ENCODE data around the gene SORCS2. TPM values are rescaled to one million over a fixed set of nuclear protein-coding genes. Genes with fewer than 3 reads are reported as not detected.

The SORCS2 gene
- total RNA-seq, 1 experiment from 2014 or later, result 0.15 TPM

GRCh38 chr4:7324651-7325121, 132.3 kb downstream of the SORCS2 start:
- no TSS peak for BruUV-seq (replicated peaks)
- Histone ChIP-seq H3K9me3 (ENCODE audit: control insufficient read depth, insufficient read depth, low read depth, low read length) (no peaks in the 10 kb centered on the region), H3K4me1 (ENCODE audit: control insufficient read depth, insufficient read depth, low read length) (peaks cover 4% of the 10 kb centered on the region; the same call in 1 of the 2 replicates), H3K27ac (ENCODE audit: low read length) (no peak overlapping the region), H3K36me3 (ENCODE audit: control insufficient read depth, insufficient read depth, low read length) (no peaks in the 10 kb centered on the region), H3K27me3 (ENCODE audit: control insufficient read depth, insufficient read depth, low read length) (no peaks in the 10 kb centered on the region), H3K4me3 (ENCODE audit: low read depth in 2 of 2, low read length in 2 of 2) (no peak overlapping the region)
- ATAC-seq (no peak), DNase-seq (ENCODE audit: low read depth, low spot score) (no peak)
- POLR2A ChIA-PET, result no interaction called here
- TF ChIP-seq CTCF (IDR thresholded peaks at IDR 0.05), result no peak
- TF ChIP-seq REST (IDR thresholded peaks at IDR 0.05; ENCODE audit: insufficient read depth in 1 of 2, low read depth in 2 of 2, low read length in 1 of 2), result no peak
- TF ChIP-seq TCF7L2 (IDR thresholded peaks at IDR 0.05; ENCODE audit: low read depth, low read length), result no peak
- intact Hi-C loops (cut with micrococcal nuclease; ENCODE audit: unreplicated experiment) (no loop called here), in situ Hi-C loops (cut with HindIII; ENCODE audit: low pct_unique_long_range_greater_than_20kb, low sequenced_read_pairs) (no loop called here)
- CTCF ChIA-PET, result no interaction called here

GRCh38 chr4:7325541-7325940, 133.2 kb downstream of the SORCS2 start:
- CTCF ChIA-PET, result no interaction called here

More at GRCh38 chr4:7325541-7325940, 133.2 kb downstream of the SORCS2 start:
- no peak for DNase-seq (ENCODE audit: low read depth, low spot score)
- H3K27me3 ChIP-seq (ENCODE audit: control insufficient read depth, insufficient read depth, low read length), result no peaks in the 10 kb centered on the region
- H3K4me3 ChIP-seq (ENCODE audit: low read depth in 2 of 2, low read length in 2 of 2), result no peak overlapping the region
- in situ Hi-C loops (cut with HindIII; ENCODE audit: low pct_unique_long_range_greater_than_20kb, low sequenced_read_pairs) (no loop called here), intact Hi-C loops (cut with micrococcal nuclease; ENCODE audit: unreplicated experiment) (no loop called here)
- no peaks in the 10 kb centered on the region for H3K9me3 ChIP-seq (ENCODE audit: control insufficient read depth, insufficient read depth, low read depth, low read length)
- BruUV-seq (replicated peaks), result no TSS peak
- no peak for ATAC-seq
- POLR2A ChIA-PET, result no interaction called here
- no peak for TF ChIP-seq CTCF (IDR thresholded peaks at IDR 0.05)
- TF ChIP-seq POLR2AphosphoS5 (IDR thresholded peaks at IDR 0.05; ENCODE audit: low read depth, low read length), result no peak
- no peak overlapping the region for H3K27ac ChIP-seq (ENCODE audit: low read length)
- H3K4me1 ChIP-seq (ENCODE audit: control insufficient read depth, insufficient read depth, low read length), result peaks cover 4% of the 10 kb centered on the region; the same call in 1 of the 2 replicates
- no peaks in the 10 kb centered on the region for H3K36me3 ChIP-seq (ENCODE audit: control insufficient read depth, insufficient read depth, low read length)

Measured in Panc1 (cell line).